GM12891 (cell line): ENCODE results near the gene EVC.

Source experiments
- POLR2A ChIP-seq: IDR thresholded peaks from 2 replicates; pipeline ENCODE4 v1.6.1; 2011; ENCODE audit warnings: low read depth, low read length, control low read depth
- POLR2AphosphoS5 ChIP-seq: IDR thresholded peaks from 2 replicates; pipeline ENCODE4 v1.6.1; 2011; ENCODE audit warnings: low read depth, low read length, control low read depth
- POU2F2 ChIP-seq: IDR thresholded peaks from 2 replicates; pipeline ENCODE4 v1.6.1; 2011; ENCODE audit warnings: low read depth, mild to moderate bottlenecking, control low read depth, low read length, moderate library complexity
- TAF1 ChIP-seq: IDR thresholded peaks from 2 replicates; pipeline ENCODE4 v1.6.1; 2011; ENCODE audit warnings: low read depth, low read length, control low read depth

DNA sequence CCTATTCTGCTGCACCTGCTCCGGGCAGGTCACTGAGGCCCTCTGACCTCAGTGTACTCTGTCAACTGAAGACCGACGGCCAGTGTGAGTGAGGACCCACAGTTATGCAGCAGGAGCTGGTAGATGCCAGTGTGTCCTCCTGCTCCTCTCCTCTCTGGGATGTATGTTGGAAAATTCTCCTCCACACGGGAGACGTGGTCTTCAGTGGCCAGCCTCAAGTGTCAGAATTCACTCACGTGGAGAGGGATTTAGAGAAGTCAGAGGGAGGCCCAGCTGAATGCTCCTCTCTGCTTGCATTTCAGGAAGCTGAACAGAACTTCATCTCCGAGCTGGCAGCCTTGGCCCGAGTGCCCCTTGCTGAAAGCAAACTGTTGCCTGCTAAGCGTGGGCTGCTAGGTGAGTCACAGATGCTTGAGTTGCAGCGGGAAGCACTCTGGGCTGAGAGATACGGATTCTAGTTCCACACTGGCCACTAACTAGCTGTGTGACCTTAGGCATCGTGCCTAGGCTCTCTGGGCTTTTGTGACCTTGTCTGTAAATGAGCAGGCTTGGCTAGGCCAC is 98.3 kb downstream of the EVC start:
- TF ChIP-seq POLR2A: no peak
- no peak for TF ChIP-seq TAF1
- no peak for TF ChIP-seq POLR2AphosphoS5
- no peak for TF ChIP-seq POU2F2
